ENCODE data around the gene ITGB3. TPM values are rescaled to one million over a fixed set of nuclear protein-coding genes. Genes with fewer than 3 reads are reported as not detected.

Gene ITGB3
- total and polyA plus RNA-seq, 9 of the 15 experiments (the other 6 are each of a cell fraction or from before 2014, with no cell fraction given) = 0.08 to 2.6 (median 0.62) TPM; not detected in 1

DNA sequence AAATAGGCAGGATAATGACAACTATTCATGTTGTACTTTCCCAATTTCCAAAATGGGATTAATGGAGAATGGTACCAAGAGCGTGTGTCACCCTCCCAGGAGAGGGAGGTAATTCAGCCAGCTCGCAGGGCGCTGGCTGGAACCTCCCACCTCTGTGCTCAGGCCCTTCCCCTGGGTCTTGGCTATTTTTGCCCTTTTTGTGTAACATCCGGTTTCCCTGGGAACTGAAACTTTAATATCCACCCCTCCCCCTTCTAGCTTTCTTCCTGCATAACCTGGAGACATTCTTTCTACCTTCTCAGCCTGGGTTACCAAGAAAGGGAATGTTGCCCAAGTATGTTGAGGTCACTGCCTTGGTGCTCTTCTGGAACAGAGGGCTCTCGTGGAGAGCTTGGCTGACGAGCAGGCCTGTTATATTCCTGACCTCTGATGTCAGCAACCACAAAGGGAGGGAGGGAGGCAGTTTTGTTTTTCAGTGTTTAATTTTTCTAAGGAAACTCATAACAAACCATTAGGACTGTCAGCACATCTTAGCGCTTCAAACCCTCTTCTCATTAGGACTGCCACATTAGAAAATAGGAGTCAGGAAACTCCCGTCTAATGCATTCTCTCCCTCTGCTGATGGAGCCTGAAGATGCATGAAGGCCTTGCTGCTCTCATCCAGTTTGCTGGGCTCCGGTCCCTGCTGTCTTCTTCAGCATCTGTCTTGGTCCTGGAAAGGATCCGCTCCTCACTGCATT lies 25.6 kb downstream of the ITGB3 start (continued):
- TF ChIP-seq ZNF395 (CRISPR knock-in tag; IDR thresholded peaks at IDR 0.05) = peak; percentile 45; the same call in 1 of the 2 replicates
- no peak for TF ChIP-seq BCOR (IDR thresholded peaks at IDR 0.05)
- 0 out of 2 replicates have a peak, but pooled peaks have one; percentile 23 for TF ChIP-seq SOX6 (IDR thresholded peaks at IDR 0.05)
- TF ChIP-seq, protein P1, sequence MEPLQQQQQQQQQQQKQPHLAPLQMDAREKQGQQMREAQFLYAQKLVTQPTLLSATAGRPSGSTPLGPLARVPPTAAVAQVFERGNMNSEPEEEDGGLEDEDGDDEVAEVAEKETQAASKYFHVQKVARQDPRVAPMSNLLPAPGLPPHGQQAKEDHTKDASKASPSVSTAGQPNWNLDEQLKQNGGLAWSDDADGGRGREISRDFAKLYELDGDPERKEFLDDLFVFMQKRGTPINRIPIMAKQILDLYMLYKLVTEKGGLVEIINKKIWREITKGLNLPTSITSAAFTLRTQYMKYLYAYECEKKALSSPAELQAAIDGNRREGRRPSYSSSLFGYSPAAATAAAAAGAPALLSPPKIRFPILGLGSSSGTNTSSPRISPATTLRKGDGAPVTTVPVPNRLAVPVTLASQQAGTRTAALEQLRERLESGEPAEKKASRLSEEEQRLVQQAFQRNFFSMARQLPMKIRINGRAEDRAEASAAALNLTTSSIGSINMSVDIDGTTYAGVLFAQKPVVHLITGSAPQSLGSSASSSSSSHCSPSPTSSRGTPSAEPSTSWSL (CRISPR knock-in tag; IDR thresholded peaks at IDR 0.05; ENCODE audit: borderline replicate concordance) = no peak
- TF ChIP-seq RBM14 (IDR thresholded peaks at IDR 0.05; ENCODE audit: borderline replicate concordance, insufficient read depth, low read depth, low read length) = no peak
- no peak for TF ChIP-seq ID3 (CRISPR knock-in tag; IDR thresholded peaks at IDR 0.05)
- TF ChIP-seq ID3 (tag; IDR thresholded peaks at IDR 0.05) = no peak
- TF ChIP-seq CREBBP (IDR thresholded peaks at IDR 0.05; ENCODE audit: low read depth, low read length) = no peak
- no peak for TF ChIP-seq C11orf30 (IDR thresholded peaks at IDR 0.05; ENCODE audit: low read depth)
- no peak for TF ChIP-seq DACH1 (IDR thresholded peaks at IDR 0.05; ENCODE audit: partially characterized antibody)
- TF ChIP-seq ZNF668 (CRISPR knock-in tag; IDR thresholded peaks at IDR 0.05) = no peak
- no peak for TF ChIP-seq TBP (optimal IDR thresholded peaks at IDR 0.05; ENCODE audit: low read depth, low read length)
- no peak for TF ChIP-seq TCF3 (CRISPR knock-in tag; IDR thresholded peaks at IDR 0.05)
- no peak for TF ChIP-seq KDM1A (IDR thresholded peaks at IDR 0.05)
- no peak for TF ChIP-seq FOXO4 (CRISPR knock-in tag; IDR thresholded peaks at IDR 0.05)
- peak; percentile 57 for TF ChIP-seq CTBP1 (IDR thresholded peaks at IDR 0.05; ENCODE audit: borderline replicate concordance)
- TF ChIP-seq SP1 (CRISPR knock-in tag; IDR thresholded peaks at IDR 0.05) = no peak
- TF ChIP-seq ZBTB43 (CRISPR knock-in tag; IDR thresholded peaks at IDR 0.05) = no peak
- 0 out of 2 replicates have a peak, but pooled peaks have one; percentile 41 for TF ChIP-seq GABPB1 (CRISPR knock-in tag; IDR thresholded peaks at IDR 0.05)
- TF ChIP-seq, protein P2, sequence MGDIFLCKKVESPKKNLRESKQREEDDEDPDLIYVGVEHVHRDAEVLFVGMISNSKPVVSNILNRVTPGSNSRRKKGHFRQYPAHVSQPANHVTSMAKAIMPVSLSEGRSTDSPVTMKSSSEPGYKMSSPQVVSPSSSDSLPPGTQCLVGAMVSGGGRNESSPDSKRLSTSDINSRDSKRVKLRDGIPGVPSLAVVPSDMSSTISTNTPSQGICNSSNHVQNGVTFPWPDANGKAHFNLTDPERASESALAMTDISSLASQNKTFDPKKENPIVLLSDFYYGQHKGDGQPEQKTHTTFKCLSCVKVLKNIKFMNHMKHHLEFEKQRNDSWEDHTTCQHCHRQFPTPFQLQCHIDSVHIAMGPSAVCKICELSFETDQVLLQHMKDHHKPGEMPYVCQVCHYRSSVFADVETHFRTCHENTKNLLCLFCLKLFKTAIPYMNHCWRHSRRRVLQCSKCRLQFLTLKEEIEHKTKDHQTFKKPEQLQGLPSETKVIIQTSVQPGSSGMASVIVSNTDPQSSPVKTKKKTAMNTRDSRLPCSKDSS (IDR thresholded peaks at IDR 0.05; ENCODE audit: low read depth, partially characterized antibody) = no peak
